Measurements from ENCODE around the gene TBC1D3B.

Gene TBC1D3B

GRCh38 chr17:36117505-36118382, 58.7 kb downstream of the TBC1D3B start:
- no peak for TF ChIP-seq CTCF (IDR thresholded peaks at IDR 0.05)

All from LNCAP (cell line).